ENCODE measurements around the gene PIK3IP1.

Gene PIK3IP1

DNA sequence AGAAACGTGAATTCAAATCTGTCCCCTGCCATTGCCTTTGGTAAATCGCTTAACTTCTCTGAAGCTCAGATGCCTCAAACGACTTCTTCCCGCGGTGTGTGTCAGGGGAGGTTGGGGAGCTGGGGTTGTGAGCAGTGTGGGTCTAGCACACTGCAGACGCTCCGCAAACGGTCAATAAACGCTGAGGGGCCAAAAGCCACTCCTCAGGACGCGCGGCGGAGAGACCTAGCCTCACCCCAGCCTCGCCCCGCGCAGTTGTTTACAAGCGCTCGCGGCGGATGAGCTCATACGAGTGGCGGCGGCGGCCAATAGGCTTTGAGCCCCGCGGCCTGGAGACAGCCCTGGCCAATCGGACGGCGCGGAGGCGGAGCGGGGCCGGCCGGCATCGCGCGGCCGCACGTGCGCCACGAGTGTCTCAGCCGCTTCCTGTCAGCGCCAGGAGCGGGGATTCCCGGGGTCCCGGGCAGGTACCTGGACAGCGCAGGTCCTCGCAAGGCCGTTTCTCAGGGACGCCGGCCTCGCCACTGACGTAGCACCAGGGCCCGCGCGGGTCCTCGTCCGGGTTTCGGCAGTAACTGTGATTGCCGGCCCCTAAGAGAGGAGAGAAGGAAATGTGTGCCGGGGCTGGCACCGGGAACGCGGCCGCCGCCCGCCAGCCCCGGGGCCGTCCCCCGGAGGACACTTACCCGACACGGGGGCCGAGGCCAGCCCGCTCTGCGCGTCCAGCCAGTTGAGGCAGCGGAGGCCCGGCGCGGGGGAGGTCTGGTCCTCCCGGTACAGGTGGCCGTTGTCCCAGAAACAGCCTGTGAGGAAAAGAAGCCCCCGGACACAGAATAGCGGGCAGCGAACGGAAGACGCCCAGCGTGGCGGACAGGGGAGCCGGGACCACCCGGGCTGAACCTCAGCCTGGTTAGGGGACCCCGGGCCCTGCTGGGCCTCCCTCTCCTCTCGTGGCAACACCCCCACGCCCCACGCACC lies 1.5 kb downstream of the PIK3IP1 start:
- peak overlapping the region; percentile 75 for H3K4me2 ChIP-seq (ENCODE audit: low read length)
- H3K79me2 ChIP-seq = no peaks in the 10 kb centered on the region
- TF ChIP-seq, protein P1, sequence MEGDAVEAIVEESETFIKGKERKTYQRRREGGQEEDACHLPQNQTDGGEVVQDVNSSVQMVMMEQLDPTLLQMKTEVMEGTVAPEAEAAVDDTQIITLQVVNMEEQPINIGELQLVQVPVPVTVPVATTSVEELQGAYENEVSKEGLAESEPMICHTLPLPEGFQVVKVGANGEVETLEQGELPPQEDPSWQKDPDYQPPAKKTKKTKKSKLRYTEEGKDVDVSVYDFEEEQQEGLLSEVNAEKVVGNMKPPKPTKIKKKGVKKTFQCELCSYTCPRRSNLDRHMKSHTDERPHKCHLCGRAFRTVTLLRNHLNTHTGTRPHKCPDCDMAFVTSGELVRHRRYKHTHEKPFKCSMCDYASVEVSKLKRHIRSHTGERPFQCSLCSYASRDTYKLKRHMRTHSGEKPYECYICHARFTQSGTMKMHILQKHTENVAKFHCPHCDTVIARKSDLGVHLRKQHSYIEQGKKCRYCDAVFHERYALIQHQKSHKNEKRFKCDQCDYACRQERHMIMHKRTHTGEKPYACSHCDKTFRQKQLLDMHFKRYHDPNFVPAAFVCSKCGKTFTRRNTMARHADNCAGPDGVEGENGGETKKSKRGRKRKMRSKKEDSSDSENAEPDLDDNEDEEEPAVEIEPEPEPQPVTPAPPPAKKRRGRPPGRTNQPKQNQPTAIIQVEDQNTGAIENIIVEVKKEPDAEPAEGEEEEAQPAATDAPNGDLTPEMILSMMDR (IDR thresholded peaks at IDR 0.05) = no peak
- no peaks in the 10 kb centered on the region for H3K36me3 ChIP-seq (ENCODE audit: control insufficient read depth, insufficient read depth, low read length)
- H3K27ac ChIP-seq = peak overlapping the region; percentile 78
- no peaks in the 10 kb centered on the region for H3K9me3 ChIP-seq (ENCODE audit: control insufficient read depth, low read length)
- no peaks in the 10 kb centered on the region for H3K27me3 ChIP-seq (ENCODE audit: control insufficient read depth, insufficient read depth, low read length)
- peaks cover 1% of the 10 kb centered on the region for H3K4me1 ChIP-seq
- peak overlapping the region; percentile 56 for H2AFZ ChIP-seq
- no peak overlapping the region for H3K9ac ChIP-seq
- peak overlapping the region; percentile 72 for H3K4me3 ChIP-seq (ENCODE audit: low read depth, low read length)

DNA sequence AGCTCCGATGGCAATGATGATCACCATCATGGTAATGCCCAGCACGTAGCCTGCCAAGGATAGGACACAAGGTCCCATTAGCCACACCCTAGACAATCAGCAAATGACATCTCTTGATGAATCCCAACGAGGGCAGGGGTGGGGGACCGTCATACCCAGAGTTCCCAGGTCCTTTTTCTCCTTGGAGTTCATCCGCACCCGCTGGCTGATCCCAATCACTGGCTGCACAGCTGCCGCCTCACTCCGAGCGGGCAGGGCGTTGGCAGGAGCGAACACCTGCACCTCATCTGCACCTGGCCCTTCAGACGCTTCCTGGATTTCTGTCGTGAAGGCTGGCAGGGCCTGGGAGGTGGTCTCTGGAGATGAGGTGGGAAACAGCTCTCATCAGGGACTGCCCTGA lies 2.9 kb downstream of the PIK3IP1 start:
- H3K9me3 ChIP-seq (ENCODE audit: control insufficient read depth, low read length) = no peaks in the 10 kb centered on the region
- H3K4me1 ChIP-seq = no peaks in the 10 kb centered on the region
- TF ChIP-seq, protein P1 (IDR thresholded peaks at IDR 0.05) = no peak
- H3K9ac ChIP-seq = no peak overlapping the region
- no peaks in the 10 kb centered on the region for H3K27me3 ChIP-seq (ENCODE audit: control insufficient read depth, insufficient read depth, low read length)
- no peak overlapping the region for H3K4me2 ChIP-seq (ENCODE audit: low read length)
- no peaks in the 10 kb centered on the region for H3K79me2 ChIP-seq
- H3K36me3 ChIP-seq (ENCODE audit: control insufficient read depth, insufficient read depth, low read length) = no peaks in the 10 kb centered on the region
- no peak overlapping the region for H3K27ac ChIP-seq
- no peak overlapping the region for H2AFZ ChIP-seq
- no peak overlapping the region for H3K4me3 ChIP-seq (ENCODE audit: low read depth, low read length)

DNA sequence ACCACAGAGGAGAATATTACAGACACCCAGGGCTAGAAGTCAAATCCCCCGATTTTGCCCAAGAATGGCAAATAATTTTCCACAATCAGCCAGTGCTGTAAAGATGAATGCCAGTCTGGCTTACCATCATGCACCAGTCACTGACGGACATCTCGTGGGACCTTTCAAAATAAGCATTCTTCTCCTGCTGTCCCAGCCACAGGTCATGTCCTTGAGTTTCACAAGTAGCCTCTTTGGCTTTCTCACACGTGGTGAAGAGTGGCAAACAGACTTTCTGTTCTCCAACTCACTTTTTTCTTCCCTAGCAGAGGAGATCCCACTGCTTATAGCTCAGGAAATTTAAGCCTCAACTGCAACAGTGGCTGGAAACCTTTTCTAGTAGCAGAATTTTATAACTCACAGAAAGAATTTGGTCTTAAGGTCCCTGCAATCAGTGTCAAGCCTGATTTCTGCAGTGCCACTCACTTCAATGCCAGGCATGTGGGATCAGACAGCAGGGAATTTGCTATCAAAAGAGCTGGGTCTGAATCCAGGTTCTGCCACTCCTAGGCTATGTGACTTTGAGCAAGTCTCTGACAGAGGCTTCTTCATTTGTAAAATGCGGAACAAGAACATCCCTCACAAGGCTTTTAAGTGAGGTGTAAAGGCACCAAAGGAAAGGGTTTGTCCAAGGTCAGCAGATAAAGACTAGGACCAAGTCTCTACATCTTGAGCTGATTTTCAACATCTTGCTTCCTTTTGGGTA lies 3.6 kb downstream of the PIK3IP1 start:
- H3K36me3 ChIP-seq (ENCODE audit: control insufficient read depth, insufficient read depth, low read length) = no peaks in the 10 kb centered on the region
- no peak overlapping the region for H3K4me2 ChIP-seq (ENCODE audit: low read length)
- no peaks in the 10 kb centered on the region for H3K4me1 ChIP-seq
- H3K27me3 ChIP-seq (ENCODE audit: control insufficient read depth, insufficient read depth, low read length) = no peaks in the 10 kb centered on the region
- no peaks in the 10 kb centered on the region for H3K9me3 ChIP-seq (ENCODE audit: control insufficient read depth, low read length)
- no peaks in the 10 kb centered on the region for H3K79me2 ChIP-seq
- no peak overlapping the region for H3K27ac ChIP-seq
- no peak overlapping the region for H2AFZ ChIP-seq
- TF ChIP-seq, protein P1 (IDR thresholded peaks at IDR 0.05) = no peak
- H3K9ac ChIP-seq = no peak overlapping the region
- no peak overlapping the region for H3K4me3 ChIP-seq (ENCODE audit: low read depth, low read length)

DNA sequence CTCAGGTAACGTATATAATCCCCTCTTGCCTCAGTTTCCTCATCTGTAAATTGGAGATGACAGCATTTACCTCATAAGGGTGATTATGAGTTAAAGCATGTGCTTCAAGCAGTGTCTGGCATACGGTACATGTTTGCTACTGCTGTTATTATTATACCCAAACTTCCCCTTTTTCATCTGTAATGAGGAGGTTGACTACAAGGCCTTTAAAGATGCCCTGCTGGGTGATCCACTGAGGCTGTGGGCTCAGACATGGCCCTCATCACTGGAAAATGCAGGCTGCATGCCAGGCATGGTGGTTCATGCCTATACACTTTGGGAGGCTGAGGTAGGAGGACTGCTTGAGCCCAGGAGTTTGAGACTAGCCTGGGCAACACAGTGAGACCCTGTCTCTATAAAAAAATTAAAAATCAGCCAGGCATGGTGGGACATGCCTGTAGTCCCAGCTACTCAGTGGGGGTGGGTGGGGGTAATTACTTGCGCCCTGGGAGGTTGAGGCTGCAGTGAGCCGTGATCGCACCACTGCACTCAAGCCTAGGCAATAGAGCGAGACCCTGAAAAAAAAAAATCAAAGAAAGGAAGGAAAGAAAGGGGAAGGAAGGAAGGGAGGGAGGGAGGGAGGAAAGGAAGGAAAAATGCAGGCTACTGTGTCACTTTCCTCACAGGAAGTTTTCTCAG lies 4.3 kb downstream of the PIK3IP1 start:
- no peaks in the 10 kb centered on the region for H3K27me3 ChIP-seq (ENCODE audit: control insufficient read depth, insufficient read depth, low read length)
- no peak overlapping the region for H2AFZ ChIP-seq
- H3K79me2 ChIP-seq = no peaks in the 10 kb centered on the region
- H3K36me3 ChIP-seq (ENCODE audit: control insufficient read depth, insufficient read depth, low read length) = no peaks in the 10 kb centered on the region
- no peaks in the 10 kb centered on the region for H3K4me1 ChIP-seq
- no peak overlapping the region for H3K9ac ChIP-seq
- no peaks in the 10 kb centered on the region for H3K9me3 ChIP-seq (ENCODE audit: control insufficient read depth, low read length)
- H3K27ac ChIP-seq = no peak overlapping the region
- H3K4me2 ChIP-seq (ENCODE audit: low read length) = no peak overlapping the region
- H3K4me3 ChIP-seq (ENCODE audit: low read depth, low read length) = no peak overlapping the region
- TF ChIP-seq, protein P1 (IDR thresholded peaks at IDR 0.05) = no peak

Measured in parathyroid adenoma (tissue), 2 donors.